IPS-18c (cell line): ENCODE data around the gene METTL9.
"Not testable (repeated sequence)": the region's sequence is repeated elsewhere in the genome, so short reads cannot be mapped to it uniquely, and the experiment has no call there.

Experiments
- H3K4me3 ChIP-seq: 2 replicates; pipeline ENCODE4 v1.7.0; 2013; ENCODE audit warnings: low read depth, mild to moderate bottlenecking, low read length, moderate library complexity; ENCODE audit not compliant: insufficient read depth
- H3K9me3 ChIP-seq: one replicate; pipeline ENCODE4 v1.6.1; 2013; ENCODE audit warnings: mild to moderate bottlenecking, low read length, moderate library complexity; ENCODE audit not compliant: control insufficient read depth, insufficient read depth

METTL9 gene

DNA sequence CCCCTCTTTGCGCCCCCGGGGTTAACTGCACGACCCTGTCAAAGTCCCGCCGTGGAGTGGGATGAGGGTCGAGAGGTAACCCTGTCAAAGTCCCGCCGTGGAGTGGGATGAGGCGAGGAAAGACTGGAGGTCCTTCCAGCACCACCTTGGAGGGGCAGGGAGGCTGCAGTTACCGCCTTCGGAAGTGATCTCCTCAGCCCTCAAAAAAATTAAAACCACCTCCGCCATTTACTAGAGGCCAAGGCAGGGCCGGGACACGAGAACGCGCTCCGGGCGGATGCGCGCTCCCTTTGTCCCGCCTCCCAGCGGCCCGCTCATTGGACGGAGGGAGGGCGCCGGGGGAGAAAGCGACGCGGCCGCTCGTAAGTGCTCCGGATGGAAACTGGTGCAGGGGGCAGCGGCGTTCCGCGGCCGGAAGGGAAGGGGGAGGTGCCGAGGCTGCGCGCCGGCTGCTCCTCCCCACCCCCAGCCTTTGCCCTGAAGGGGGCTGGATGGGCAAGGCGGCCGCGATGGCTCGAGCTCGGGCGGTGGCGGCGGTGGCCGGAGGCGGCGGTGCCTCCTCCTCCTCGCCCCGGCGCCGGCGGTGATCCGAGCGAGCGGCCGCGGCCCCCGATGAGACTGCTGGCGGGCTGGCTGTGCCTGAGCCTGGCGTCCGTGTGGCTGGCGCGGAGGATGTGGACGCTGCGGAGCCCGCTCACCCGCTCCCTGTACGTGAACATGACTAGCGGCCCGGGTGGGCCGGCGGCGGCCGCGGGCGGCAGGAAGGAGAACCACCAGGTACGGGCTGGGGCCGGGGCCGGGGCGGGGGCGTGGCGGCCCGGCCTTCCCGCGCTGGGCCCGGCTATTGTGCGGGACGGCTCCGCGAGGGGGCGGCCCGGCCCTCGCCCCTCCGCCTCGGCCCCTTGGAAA lies at the start of gene METTL9:
TSS of gene METTL9 (plus strand) at position 456 of the 909 bp plus-strand sequence. CDS start at position 613, 157 bp downstream.
- peak within 1 kb of the TSS; percentile 92 for H3K4me3 ChIP-seq

GRCh38 chr16:21549975-21550374 lies 49.4 kb upstream of the METTL9 start:
- H3K4me3 ChIP-seq, H3K9me3 ChIP-seq: not testable (repeated sequence)

More for the DNA sequence above, at the start of gene METTL9:
- no peaks in the 10 kb centered on the region for H3K9me3 ChIP-seq

DNA sequence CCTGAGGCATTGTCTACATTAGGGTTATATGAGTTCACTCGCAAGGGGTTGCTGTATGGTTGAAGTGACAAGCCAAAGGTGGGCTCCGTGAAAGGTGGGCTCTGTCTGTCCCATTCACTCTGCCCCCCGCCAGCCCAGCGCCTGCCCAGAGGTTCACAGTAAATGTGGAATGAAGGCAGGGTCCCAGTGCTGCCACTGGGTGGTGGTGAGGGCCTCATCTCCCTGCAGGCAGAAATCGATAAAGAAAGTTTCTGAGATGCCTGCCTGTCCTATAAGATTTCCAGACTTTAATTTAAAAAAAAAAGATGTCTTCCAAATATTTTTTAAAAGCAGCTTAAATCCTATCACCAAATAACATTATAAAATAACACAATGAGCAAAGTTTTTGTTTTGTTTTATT lies 48.9 kb upstream of the METTL9 start:
- not testable (repeated sequence) for H3K4me3 ChIP-seq, H3K9me3 ChIP-seq

- H3K4me3 ChIP-seq, H3K9me3 ChIP-seq: not testable (repeated sequence)
Measured at GRCh38 chr16:21551076-21551475, 48.3 kb upstream of the METTL9 start.

DNA sequence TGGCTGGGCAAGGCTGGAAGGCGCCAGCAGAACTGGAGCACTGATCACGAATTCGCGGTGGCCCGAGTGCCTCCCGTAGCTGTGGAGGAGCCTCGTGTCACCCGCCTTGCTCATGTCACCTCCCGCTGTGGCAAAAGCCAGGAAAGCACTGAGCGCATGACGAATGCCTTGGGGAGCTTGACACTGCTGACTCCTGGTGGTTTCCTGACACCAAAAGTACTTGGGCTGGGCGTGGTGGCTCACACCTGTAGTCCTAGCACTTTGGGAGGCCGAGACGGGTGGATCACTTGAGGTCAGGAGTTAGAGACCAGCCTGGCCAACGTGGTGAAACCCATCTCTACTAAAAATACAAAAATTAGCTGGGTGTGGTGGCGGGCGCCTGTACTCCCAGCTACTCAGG lies 47.8 kb upstream of the METTL9 start:
- H3K4me3 ChIP-seq, H3K9me3 ChIP-seq: not testable (repeated sequence)

GRCh38 chr16:21553481-21554296 lies 45.7 kb upstream of the METTL9 start:
- not testable (repeated sequence) for H3K9me3 ChIP-seq, H3K4me3 ChIP-seq

DNA sequence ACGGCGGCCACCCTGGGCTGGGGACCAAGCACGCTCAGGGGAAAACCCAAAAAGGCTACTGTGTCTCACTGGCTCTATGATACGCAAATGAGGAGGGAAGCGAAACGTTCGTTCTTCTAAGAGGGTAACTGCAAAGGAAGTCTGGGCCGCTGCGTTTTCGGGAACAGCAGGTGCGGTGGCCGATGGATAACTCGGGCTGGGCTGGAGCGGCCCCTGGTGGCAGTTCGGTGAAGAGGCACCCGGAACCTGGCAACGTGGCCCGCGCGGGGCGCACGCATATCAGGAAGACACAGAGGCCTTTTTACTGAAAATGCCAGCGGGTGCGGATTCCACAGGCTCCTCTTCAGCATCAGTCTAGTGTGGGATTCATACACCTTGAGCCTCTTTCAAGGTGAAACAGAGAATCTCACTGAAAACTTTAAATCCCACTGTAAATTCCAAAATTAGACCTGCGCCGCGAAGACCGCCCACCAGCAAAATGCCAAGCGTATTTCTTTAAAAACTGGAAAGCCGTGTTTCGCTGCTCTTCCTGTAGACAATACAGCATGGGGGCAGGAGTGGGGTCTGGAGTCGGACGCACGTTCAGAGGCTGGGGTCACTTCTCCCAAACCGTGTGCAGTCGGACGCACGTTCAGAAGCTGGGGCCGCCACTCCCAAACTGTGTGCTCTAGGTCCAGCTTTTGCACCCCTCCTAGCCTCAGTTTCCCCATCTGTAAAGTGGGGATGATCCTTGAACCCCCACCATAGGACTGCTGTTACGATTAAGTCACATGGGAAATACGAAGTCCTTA lies 44.4 kb upstream of the METTL9 start:
- Histone ChIP-seq H3K4me3 (peak overlapping the region; percentile 21; the same call in 1 of the 2 replicates), H3K9me3 (no peaks in the 10 kb centered on the region)

DNA sequence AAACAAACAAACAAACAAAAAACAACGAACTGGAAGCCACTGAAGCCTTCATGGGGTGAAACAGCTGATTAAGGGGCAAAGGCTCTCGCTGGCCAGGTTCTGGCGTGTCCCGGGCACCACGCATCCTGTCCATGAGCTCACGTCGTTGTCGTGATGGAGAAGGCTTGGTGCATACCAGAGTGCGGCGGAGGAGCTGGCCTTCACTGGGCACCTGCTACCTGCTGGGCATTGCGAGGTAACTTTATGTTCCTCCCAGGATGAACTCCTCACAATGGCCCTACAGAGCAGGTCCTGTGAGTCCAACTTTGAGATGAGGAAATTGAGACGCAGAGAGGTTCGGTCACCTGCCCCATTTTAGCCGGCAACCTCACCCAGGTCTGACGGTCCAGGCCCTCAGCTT lies 43.8 kb upstream of the METTL9 start:
- H3K4me3 ChIP-seq, H3K9me3 ChIP-seq: not testable (repeated sequence)

GRCh38 chr16:21556026-21556595 lies 43.3 kb upstream of the METTL9 start:
- H3K4me3 ChIP-seq, H3K9me3 ChIP-seq: not testable (repeated sequence)

GRCh38 chr16:21556651-21557241 lies 42.6 kb upstream of the METTL9 start:
- not testable (repeated sequence) for H3K9me3 ChIP-seq, H3K4me3 ChIP-seq

DNA sequence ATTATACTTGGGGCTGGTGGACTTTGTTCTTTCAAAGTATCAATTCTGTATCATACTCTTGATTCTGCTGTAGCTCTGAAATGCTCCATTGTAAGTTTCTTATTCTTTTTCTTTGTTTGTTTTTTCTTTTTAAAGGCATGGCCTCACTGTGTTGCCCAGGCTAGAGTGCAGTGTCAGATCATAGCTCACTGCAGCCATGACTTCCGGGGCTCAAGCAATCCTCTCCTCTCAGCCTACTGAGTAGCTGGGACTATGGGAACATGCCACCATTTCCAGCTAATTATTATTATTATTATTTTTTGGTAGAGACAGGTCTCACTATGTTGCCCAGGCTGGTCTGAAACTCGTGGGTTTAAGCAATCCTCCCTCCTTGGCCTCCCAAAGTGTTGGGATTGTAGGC lies 38.9 kb upstream of the METTL9 start:
- no peaks in the 10 kb centered on the region for H3K9me3 ChIP-seq

GRCh38 chr16:21563676-21564075 lies 35.7 kb upstream of the METTL9 start:
- Histone ChIP-seq H3K4me3 (no peak overlapping the region), H3K9me3 (no peaks in the 10 kb centered on the region)

More for the DNA sequence above, 38.9 kb upstream of the METTL9 start:
- H3K4me3 ChIP-seq = no peak overlapping the region

- H3K4me3 ChIP-seq, H3K9me3 ChIP-seq: not testable (repeated sequence)
Measured at GRCh38 chr16:21564367-21564766, 35.0 kb upstream of the METTL9 start.

DNA sequence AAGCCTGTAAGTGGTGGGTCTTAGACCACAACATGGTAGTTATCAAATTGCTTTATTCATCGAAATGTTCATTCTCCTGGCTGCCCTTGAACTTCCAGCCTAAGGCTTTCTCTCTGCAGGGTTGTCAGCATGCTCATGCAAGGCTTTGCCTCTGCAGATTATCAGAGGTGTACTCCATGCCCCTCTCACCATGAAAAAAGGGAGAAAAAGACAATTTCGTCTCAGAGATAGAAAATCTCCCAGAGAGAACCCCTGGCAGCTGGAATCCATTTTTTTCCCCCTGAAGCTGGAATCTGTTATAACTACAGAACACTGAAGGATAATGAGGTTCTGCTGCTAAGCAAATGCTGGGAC lies 33.9 kb upstream of the METTL9 start:
- H3K4me3 ChIP-seq = no peak overlapping the region
- H3K9me3 ChIP-seq = no peaks in the 10 kb centered on the region

- Histone ChIP-seq H3K4me3 (no peak overlapping the region), H3K9me3 (no peaks in the 10 kb centered on the region)
Measured at GRCh38 chr16:21565861-21566669, 33.3 kb upstream of the METTL9 start.

DNA sequence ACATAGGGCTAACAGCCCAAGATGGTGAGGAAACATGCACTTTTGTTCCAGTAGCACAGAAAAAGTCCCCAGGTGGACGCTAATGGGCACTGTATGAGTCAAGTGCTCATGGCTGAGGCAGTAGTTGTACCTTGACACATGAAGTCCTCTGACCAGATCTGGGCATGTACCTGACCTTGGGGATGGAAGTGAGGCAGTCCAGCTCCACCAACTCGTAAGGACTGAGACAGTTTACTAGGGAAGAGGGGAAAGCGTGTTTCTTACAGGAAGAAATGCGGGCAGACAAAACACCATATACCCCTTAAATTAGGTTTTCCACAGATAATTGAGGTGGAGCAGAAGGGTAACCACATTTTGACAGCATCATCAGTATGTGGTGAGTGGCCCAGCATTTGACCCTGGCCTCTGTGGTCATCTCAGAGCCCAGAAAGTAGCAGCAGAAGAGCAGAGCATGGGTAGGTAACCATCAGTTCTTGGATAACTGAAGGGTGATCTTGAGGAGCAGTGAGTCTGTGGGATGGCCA lies 32.4 kb upstream of the METTL9 start:
- Histone ChIP-seq H3K4me3 (no peak overlapping the region), H3K9me3 (no peaks in the 10 kb centered on the region)
